Kidney tubule cell (primary cell): ENCODE measurements around the gene ZNF892.

ENCODE experiments used
- DNase-seq: peaks from one replicate; pipeline ENCODE4 v3.0.0-alpha.2; 2018; ENCODE audit warnings: low spot score

ZNF892 gene

DNA sequence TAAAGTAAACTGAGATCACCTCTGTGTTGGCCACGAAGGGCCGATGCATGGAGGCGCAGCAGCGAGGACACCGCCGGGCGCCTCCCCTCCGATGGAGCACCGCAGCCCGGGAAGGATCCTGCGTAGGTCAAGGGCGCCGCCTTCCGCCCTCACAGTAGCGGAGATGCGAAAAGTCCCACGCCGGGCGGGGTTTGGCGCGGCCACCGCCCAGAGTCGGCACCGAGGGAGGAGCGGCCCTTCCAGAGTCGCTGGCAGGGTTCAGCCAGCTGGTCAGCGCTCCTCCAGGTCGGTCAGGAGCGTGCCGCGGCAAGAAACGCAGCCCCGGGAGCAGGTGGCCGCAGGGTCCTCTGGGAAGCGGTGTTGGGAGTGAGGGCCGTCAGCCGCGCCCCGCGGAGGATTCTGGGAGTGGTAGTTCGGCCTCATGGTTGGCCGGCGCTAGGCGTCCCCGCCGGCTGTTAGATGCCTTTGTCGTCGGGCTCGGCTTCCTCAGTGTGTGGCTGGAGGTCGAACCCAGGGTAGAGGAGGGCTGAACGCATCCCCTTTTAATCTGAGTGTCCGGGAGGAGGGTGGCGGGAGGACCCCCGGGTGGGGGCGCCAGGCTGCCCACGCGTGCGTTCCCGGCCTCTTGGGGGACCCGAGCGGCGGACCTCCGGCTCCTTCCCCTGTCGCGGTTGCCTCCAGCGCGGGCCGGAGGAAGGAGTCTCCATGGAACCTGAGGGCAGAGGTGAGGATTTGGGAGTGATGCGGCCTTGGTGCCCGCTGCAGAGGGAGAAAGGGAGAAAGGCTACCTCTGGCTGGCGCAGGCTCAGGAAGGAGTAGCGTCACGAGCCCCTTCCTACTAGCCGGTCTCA is at the start of gene ZNF892:
Gene ZNF892 (plus strand): TSS at position 411 of the 851 bp plus-strand sequence. CDS start 295 bp downstream, at position 706.
- peak; percentile 95 for DNase-seq

DNA sequence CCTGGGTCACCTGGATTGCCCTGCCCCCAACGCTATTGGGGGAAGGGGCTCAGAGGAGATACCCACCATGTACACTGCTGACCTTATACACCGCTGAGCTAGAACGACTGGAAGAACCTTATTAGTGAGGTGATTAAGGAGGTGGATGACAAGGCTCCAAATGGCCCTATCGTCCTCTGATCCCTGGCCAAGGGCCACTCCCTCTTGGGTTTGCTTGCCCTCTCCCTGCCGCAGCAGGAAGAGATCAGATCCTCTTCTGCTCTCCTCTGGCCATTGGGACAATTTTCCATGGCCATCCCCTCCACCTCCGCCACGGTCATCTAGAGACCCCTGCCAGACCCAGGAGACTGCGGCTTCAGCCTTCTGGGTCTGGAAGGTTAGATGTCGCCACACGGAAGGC is 48.9 kb upstream of the ZNF892 start:
- peak; percentile 8 for DNase-seq

DNA sequence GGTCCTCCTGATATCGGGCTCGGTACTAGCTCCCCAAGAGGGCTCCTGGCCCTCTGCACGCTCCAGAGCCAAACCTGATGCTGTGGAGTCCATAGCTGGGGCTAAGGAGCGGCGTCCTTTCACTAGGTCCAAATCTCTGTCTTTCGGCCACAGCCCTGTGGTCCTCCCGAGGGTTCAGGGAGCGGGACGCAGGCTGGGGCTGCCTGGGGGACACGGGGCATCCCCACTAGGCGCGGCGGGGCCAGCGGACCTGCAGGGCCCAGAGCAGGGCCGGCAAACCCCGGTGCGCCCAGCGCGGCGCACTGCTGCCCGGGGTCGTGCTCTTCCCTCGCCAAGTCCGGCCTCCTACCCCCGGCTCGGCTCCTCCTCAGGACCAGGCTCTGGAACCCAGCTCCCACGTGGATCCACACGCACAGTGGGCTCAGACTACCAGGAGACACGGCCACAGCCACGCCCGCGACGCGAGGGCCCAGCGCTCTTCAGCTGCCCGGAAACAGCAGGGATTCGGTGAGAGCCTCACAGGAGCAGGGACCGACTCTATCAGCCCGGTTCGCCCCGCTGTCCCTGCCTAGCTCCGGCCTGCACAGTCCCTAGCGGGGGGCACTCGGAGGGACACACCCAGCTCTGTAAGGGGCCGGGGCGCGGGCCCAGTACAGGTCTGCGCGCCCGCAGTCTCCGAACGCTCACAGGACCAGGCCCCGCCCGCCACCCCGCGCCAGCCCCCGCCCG is 48.3 kb upstream of the ZNF892 start:
- DNase-seq = peak; percentile 45

DNA sequence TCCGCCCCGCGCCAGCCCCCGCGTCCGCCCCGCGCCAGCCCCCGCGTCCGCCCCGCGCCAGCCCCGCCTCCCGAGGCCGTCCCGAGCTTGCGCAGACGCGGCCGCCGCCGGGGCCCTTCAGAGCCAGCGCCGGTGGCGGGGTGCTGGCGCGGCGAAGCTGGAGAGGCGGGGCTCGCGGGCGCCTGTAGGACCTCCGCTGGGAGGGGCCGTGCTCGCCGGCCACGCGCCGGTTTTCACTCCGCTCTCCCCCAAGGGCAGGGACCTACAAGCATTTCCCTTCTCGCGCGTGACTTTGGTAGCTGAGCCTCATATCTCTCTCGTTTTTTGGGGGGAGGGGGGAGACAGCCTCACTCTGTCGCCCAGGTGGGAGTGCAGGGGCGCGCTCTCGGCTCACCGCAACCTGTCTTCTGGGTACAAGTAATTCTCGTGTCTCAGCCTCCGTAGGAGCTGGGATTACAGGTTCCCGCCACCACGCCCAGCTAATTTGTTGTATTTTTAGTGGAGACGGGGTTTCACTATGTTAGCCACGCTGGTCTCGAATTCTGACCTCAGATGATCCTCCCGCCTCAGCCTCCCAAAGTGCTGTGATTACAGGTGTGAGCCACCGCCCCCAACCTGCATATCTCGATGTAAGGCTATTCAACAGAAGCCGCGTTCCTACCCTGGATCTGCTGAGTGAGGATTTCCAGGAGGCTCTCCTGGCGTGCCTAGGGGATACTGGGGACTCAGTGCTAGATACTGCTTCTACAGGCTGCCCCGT is 47.5 kb upstream of the ZNF892 start, which contains the start of gene ZNF514:
Gene ZNF514 (minus strand): TSS at position 159 of the 760 bp plus-strand sequence. CDS start 6,595 bp downstream, outside the sequence.
- peak; percentile 78 for DNase-seq

DNA sequence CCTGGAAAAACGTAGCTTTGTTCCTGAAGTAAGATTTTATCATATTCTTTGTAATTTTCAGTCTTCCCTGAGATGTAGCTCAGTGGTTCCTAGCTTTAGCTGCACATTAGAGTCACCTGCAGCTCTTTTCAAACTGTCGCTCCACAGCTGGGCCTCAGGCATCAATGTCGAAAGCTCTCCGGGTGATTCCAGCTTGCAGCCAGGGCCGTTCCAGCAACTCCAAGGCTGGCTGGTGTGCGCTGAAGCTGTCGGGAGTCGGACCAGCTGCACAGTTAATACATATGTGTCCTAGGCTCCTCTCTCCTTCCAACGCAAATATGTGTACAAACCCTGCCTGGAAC is 42.3 kb upstream of the ZNF892 start:
- DNase-seq = no peak

DNA sequence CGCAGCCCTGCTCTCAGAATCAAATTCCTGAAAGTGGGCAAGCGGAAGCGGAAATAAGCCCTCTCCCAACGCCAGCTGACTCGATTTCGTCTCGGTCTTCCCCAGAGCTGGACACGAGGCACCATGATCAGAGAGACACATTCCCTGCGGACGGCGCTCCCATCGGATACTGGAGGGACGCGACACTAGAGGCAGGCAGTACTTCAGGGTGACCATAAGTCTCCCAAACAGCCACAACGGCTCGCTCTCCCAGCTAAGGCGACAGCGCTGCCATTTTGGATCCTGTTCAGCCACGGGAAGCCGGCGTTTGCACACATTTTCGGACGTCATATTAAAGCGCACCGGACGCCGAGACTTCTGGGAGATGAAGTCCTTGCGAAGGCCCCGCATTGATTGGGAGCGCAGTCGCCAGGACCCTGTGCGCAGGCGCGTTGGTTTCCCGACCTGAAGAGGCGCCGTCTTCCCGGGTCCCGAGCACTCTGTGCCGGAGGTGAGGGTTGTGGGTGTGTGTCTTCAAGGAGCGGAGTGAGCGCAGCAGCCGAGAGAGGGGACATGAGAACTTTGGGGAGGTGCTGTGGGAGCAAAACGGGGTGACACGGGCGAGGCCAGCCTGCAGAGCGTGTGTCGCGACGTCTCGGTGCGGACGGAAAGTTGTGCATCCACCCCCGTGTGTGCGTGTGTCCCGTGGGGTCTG is 41.8 kb upstream of the ZNF892 start, which contains the start of gene ZNF2:
Gene ZNF2 (plus strand): TSS at position 439 of the 694 bp plus-strand sequence. CDS start 10,418 bp downstream, outside the sequence.
- peak; percentile 98 for DNase-seq

DNA sequence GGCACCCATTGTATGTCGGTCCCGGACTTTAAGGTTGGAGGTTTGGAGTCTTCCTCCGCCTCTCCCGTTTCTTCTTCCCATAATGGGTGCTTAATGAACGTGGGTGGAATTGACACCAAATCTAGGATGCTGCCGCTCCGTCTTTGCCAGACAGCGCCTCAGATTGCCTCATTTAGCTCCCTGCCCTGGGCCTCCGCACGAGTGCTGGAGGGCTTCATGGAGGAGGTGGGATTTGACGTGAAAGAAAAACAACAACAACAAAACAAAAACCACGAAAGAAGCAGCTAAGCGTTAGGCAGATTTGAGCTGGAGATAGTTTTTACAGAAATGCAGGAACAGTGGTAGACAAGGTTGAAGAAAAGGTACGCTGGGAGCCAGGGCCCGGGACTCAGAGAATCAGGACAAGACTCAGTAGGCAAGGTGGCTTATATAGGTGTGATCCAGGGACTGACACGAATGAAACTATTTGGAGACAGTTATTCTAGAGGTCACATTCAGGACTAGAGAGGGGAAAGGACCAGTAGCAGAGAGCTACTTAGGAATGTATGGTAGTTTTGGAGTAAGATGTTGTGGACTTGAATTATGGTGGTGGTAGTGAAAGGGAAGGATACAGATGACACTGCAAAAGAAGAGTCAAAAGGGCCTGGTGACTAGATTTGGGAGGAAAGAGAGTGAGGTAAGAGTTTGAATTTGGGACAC is 41.1 kb upstream of the ZNF892 start:
- no peak for DNase-seq

DNA sequence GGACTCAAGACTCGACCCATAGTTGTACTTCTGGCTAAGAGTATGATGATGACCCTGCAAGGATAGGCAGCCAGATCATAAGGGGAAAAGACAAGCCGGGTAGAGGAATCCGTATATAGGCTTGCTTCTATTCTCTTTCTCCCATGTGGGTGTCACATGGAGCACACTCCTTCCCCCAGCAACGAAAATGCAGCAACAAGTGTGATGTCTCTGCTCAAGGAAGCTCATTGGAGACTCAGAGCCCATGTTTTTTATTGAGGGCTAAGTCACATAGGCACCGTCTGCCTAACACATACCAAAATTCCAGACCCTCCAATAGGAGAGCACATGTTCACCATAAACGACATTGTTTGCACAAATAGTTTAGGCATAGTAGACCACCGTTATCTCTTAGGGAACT is 35.4 kb upstream of the ZNF892 start:
- no peak for DNase-seq

DNA sequence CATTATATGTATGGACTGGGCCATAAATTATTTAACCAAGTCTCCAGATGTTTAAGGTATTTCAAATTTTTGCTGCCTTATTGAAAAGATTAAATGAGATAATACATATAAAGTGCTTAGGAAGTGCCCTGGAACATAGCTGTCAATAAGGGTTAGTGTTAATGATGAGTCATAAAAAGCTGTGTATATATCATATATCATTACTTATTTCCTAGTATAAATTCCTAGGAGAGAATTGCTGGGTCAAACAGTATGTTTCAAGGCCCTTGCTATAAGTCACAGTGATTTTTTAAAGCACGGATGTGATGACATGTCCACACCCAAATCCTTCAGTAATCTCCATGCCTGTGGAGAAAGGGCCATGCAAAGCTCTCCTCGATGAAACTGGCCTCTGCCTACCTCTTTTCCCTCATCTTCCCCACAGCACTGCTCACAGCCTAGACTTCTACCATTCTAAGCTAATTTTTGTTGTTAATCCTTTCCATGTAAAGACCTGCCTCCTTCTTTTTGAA is 33.2 kb upstream of the ZNF892 start:
- no peak for DNase-seq

DNA sequence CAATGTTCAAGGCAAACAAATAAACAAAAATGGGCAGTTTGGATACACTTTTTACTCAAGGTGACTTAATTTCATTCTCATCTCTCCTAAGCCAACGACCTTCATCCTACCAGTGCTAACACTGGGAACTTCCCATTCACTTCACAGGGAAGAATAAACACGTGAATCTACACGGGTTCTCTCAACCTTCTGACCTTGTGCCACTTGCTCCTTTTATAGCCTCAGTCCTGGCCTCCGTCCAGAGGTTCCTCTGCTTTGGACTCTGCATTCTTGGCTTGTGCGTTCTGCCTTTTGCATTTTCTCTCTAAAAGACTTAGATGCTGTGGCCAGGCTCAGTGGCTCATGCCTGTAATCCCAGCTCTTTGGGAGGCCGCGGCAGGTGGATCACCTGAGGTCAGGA is 27.9 kb upstream of the ZNF892 start:
- no peak for DNase-seq

DNA sequence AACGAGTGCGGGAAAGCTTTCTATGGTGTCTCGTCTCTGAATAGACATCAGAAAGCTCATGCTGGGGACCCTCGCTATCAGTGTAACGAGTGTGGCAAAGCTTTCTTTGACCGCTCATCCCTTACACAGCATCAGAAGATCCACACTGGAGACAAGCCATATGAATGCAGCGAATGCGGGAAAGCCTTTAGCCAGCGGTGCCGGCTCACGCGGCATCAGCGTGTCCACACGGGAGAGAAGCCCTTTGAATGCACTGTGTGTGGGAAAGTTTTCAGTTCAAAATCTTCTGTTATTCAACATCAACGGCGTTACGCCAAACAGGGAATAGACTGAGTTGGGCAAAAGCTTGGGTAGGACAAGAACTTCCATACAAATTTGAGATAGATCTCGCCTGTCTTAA is 25.5 kb upstream of the ZNF892 start:
- DNase-seq = no peak

DNA sequence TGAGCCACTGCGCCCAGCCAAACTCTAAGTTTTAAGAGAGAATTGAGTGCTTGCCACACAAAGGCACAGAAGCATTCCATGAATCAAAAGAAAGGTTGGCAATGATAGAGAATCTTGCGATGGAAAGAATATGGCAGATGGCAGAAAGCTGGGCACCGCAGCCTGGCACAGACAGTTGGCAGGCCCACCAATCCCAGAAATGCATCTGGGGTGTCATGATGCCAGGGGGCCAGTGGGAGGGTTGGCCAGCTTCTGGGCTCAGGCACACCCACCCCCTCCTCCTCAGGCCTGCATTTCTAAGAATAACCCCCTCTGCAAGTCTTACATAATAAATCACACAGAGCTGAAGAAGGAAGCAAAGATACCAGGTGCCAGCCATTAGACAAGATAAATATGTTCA is 22.1 kb upstream of the ZNF892 start:
- no peak for DNase-seq

DNA sequence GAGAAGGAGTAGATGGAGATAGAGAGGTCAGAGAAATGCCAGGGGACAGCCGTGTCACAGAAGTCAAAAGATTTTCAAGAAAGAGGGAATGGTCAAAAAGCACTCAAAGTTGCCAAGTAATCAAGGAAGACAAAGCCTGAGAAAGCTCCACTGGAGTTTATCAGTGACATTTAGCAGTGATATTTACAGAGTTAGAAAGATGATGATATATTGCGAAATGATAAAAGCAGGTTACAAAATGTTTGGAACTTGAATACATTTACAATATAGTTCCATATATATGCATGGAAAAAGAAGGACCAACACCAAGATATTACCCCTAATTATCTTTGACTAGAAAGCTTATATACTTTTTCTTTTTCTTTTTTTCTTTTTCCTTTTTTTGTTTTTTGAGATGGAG is 21.3 kb upstream of the ZNF892 start:
- DNase-seq = no peak

DNA sequence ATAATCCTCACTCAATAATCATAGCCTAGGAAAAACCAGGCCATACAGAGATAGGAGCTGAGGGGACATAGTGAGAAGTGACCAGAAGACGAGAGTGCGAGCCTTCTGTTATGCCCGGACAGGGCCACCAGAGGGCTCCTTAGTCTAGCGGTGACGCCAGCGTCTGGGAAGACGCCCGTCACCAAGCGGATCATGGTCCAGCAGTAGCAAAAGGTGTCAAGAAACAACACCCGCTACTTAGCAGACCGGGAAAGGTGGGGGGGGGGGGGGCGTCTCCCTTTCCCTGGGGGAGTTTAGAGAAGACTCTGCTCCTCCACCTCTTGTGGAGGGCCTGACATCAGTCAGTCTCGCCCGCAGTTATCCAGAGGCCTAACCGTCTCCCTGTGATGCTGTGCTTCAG is 14.4 kb upstream of the ZNF892 start:
- peak; percentile 52 for DNase-seq

DNA sequence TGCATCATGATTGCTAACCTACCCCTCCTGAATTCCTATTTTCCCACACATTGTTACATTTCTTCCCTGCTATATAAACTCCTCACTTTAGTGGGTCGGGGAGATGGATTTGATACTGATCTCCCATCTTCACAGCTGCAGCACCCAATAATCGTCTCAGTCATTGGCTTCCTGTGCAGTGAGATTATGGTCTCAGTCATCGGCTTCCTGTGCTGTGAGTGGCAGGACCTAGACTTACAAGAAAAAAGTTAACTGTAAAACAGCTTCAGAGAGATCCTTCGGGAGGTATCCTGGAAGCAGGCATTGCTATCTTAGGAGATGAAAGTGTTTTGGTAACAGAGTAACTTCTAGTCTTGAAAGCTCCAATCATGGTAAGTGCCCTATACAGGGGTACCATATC is 3.4 kb upstream of the ZNF892 start:
- DNase-seq = no peak

DNA sequence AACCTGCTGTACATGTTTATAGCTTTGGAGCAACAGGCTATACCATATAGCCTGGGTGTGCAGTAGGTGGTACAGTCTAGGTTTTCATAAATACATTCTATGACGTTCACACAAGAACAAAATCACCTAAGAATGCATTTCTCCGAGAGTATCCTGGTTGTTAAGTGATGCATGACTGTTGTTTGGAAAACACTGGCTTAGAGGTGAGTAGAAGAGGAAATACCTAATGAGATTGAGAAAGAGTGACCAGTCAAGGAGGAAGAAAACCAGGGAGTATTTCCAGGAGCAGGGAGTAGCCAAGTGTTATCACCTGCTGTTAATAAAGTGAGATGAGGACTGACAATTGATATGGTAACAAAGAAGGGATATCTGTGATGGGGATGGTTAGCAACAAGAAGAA is 2.9 kb upstream of the ZNF892 start:
- DNase-seq = peak; percentile 77

DNA sequence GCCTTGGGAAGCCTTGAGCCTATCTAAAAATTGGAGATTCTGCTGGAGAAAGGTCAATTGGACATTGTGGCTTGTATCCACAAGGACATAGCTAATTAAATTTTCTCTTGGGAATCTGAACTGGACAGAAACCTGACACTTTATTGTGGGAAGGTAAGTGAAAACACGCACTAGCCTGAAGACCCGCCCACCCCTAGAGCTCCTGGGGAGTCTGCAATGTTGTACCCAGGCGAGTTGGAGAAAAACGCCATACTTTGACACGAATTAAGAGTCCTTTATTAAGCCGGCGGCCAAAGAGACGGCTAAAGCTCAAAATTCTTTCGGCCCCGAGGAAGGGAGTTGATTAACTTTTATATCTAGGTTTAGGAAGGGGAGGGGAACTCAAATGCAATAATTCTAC is 1.2 kb upstream of the ZNF892 start:
- DNase-seq = no peak

DNA sequence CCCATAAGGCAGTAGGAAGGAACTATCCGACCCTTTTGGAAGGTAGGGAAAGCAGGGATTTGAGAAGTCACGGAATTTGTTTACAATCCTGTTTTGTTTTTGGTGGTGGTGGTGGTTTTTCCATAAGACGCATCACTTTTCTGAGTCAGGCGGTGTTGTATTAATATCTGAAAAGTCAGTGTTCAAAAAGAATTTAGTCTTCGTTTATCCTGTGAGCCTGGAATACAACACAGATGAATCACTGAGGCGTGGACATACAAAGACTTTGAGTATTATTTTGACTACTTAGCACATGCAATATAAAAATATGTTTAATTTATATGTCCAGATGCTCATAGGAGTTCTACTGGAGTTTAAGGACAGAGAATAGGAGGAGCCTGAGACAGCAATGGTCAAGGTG is 785 bp downstream of the ZNF892 start:
- DNase-seq = no peak

DNA sequence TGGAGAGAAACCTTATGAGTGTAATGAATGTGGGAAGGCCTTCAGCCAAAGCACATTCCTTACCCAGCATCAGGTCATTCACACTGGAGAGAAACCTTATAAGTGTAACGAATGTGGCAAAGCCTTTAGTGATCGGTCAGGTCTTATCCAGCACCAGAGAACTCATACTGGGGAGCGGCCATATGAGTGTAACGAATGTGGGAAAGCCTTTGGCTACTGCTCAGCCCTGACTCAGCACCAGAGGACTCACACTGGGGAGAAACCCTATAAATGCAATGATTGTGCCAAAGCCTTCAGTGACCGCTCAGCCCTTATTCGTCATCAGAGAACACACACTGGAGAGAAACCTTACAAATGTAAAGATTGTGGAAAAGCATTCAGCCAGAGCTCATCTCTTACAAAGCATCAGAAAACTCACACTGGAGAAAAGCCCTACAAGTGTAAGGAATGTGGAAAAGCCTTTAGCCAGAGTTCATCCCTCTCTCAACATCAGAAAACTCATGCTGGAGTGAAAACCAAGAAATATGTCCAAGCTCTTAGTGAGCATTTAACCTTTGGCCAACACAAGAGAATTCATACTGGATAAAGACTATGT is 7.8 kb downstream of the ZNF892 start:
- no peak for DNase-seq

DNA sequence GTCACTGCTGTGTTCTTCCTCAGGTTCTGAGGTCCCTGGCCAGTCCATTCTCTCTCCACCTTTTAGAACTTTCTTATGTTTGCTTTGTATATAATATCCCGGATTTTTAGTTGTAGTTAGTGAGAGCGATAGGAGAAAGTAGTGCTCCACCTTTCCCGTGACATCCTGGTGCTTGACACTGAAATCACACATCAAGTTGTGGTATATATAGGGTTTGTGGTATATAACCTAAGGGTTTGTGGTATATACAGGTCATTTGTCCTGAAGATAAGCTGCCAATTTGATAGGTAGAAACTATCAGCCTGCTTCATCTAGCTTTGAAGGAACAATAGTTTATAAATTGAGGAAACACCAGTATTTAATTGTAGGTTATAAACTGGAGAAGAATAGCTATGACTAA is 13.1 kb downstream of the ZNF892 start:
- no peak for DNase-seq

DNA sequence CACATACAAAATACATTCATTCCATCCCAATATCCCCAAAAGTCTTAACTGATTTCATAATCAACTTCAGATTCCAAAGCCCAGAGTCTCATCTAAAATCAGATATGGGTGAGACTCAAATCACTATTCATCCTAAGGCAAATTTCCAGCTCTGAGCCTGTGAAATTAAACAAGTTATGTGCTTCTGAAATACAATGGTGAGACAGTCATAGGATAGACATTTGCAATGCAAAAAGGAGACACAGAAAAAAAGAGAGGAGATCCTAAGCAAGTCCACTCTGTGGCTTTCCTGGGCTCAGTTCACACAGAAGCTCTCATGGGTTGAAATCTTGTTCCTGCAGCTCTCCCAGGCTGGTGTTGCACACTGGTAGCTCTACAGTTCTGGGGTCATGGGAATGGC is 18.3 kb downstream of the ZNF892 start:
- no peak for DNase-seq
